Uterine smooth muscle cell (primary cell): ENCODE results near the gene CMTM5. TPM values are rescaled to one million over a fixed set of nuclear protein-coding genes. Genes with fewer than 3 reads are reported as not detected.

Source experiments
- total RNA-seq: library from RNA; depleted of rRNA; stranded (reverse); fragments of >200 nt; gene quantifications from 2 replicates; pipeline ENCODE4 v1.2.3, GENCODE V29; 2014

Gene CMTM5, protein sequence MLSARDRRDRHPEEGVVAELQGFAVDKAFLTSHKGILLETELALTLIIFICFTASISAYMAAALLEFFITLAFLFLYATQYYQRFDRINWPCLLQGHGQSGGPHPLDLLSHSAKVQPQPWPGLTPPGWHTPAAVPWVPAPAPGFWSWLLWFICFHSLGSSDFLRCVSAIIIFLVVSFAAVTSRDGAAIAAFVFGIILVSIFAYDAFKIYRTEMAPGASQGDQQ
- 0.22 and 0.50 TPM in 2 replicates for total RNA-seq

DNA sequence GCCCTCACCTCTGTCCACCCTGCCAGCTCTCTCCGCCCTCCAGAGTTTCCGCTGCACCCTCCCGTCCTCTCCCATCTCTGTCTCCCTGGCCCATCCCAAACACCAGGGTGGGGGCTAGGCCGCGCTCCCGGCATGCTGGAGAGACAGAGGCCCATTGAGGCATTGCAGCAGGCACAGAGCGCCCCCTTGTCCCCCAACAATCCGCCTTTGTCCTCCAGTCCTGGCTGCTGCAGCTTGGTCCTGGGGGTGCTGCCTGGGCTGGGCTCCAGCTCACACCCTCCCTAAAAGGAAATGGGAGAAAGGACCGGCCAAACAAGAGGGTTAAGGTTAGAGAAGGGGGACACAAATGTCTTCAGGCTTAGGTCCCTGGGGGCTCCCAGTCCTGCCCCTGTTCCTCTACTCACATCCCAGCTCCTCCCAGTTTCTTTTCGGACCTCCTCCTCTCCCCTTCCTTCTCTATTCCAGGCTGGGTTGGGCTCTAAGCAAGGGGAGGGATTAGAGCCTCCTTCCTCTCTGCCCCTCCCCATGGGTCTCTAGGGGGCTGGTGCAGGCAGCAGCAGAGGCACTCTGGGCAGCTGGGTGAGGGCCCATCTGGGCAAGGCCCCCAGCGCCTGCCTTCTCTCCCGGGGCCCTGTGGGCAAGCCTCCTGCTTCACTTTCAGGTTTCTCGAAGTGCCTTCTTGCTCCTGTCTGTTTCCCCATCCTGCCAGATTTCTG lies at the start of gene CMTM5:
Gene CMTM5, plus strand, starts transcription at position 565 of the 716 bp plus-strand sequence. CDS start 206 bp downstream, outside the sequence.

GRCh38 chr14:23352506-23353432 lies 24.1 kb upstream of the CMTM5 start, which contains the start of gene SLC22A17:
TSS of gene SLC22A17 (minus strand) at chr14:23352887.

GRCh38 chr14:23365036-23365731 lies 11.7 kb upstream of the CMTM5 start, which contains the start of gene EFS:
TSS of gene EFS (minus strand) at chr14:23365172. CDS start at chr14:23365025, 147 bp downstream.

GRCh38 chr14:23372509-23372908 lies 4.3 kb upstream of the CMTM5 start, which contains the start of gene IL25:
TSS of gene IL25 (plus strand) at chr14:23372809.

DNA sequence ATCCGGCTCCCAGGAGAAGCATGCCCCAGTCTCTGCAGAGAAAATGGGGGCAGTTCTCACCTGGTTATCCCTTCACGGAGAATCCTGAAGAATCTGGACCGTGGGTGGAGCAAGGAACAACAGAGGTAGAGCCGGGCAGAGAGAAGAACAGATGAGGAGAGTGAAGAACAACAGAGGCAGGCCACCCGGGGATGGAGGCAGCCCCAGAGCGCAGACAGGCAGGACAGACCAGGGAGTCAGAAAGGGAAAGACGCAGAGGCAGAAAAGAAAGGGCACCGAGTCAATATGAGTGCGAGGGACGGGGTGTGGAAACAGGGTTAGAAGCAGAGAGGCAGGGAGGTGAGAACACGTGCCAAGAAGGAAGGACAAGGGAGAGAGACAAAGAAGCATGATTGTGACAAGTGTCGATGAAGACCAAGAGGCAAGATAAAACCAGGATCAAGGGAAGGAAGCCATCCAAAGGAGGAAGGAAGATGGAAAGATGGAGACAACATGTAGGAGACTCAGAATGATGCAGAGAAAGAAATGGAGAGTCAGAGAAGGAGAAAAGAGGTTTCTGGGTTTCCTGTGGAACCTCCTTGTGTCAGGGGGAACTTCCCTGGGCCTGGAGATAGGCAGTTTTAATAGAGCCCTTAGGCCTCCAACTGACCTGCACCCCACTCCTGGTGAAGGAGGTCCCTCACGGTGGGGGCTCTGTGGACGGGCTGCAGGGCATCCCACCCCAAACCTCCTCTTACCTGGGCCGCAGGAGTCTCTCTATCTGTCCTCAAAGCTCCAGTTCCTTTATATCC lies 30.9 kb downstream of the CMTM5 start, which contains the start of gene MYH6:
Gene MYH6, minus strand, starts transcription at position 758 of the 791 bp plus-strand sequence. CDS start 1,050 bp downstream, outside the sequence.

Other genes with a start within 250 kb of the CMTM5 start
- gene SLC7A8, start 193.4 kb upstream of the CMTM5 start, total RNA-seq, result 21.5 and 26.0 TPM in 2 replicates
- not detected in 2 replicates for gene RNF212B, start 139.1 kb upstream of the CMTM5 start, total RNA-seq
- gene HOMEZ, start 90.9 kb upstream of the CMTM5 start, total RNA-seq, result 3.0 and 6.5 TPM in 2 replicates
- gene PPP1R3E, start 74.2 kb upstream of the CMTM5 start, total RNA-seq, result 2.9 and 4.2 TPM in 2 replicates
- gene BCL2L2, start 70.2 kb upstream of the CMTM5 start, total RNA-seq, result 19.7 and 27.3 TPM in 2 replicates
- gene PABPN1, start 55.6 kb upstream of the CMTM5 start, total RNA-seq, result 105 and 119 TPM in 2 replicates
- 8.1 and 36.4 TPM in 2 replicates for gene SLC22A17, start 24.2 kb upstream of the CMTM5 start, total RNA-seq
- 5.5 and 7.6 TPM in 2 replicates for gene EFS, start 11.9 kb upstream of the CMTM5 start, total RNA-seq
- gene IL25, start 4.2 kb upstream of the CMTM5 start, total RNA-seq, result not detected in 2 replicates
- not detected in 2 replicates for gene MYH6, start 31.2 kb downstream of the CMTM5 start, total RNA-seq
- gene MYH7, start 58.6 kb downstream of the CMTM5 start, total RNA-seq, result not detected in 2 replicates
- gene NGDN, start 92.7 kb downstream of the CMTM5 start, total RNA-seq, result 55.2 and 67.5 TPM in 2 replicates
- gene ZFHX2, start 174.7 kb downstream of the CMTM5 start, total RNA-seq, result 0.11 and 0.62 TPM in 2 replicates
- gene THTPA, start 179.2 kb downstream of the CMTM5 start, total RNA-seq, result 14.5 and 20.6 TPM in 2 replicates
- gene AP1G2, start 190.7 kb downstream of the CMTM5 start, total RNA-seq, result 11.6 and 12.1 TPM in 2 replicates
- under 0.01 TPM in 1 of 2 replicates, not detected in the other for gene JPH4, start 201.7 kb downstream of the CMTM5 start, total RNA-seq